MM.1S (cell line): ENCODE data around the gene SLFN14.
"Not testable (repeated sequence)": the region's sequence is repeated elsewhere in the genome, so short reads cannot be mapped to it uniquely, and the experiment has no call there.

Experiments used
- DNase-seq: peaks from one replicate; pipeline ENCODE4 v3.0.0-alpha.2; 2015
- H2AFZ ChIP-seq: fragments of 300-600 bp; sonication (generic); 2 replicates; pipeline ENCODE4 v1.6.0; 2016; ENCODE audit warnings: antibody characterized with exemption, low read length
- H3F3A ChIP-seq: fragments of 300-600 bp; sonication (generic); 2 replicates; pipeline ENCODE4 v1.6.1; 2016; ENCODE audit warnings: mild to moderate bottlenecking, antibody characterized with exemption, low read length, moderate library complexity, mixed read lengths; ENCODE audit not compliant: insufficient read depth
- H3K27ac ChIP-seq: fragments of 300-600 bp; sonication (generic); 2 replicates; pipeline ENCODE4 v1.5.1; 2016; ENCODE audit warnings: mild to moderate bottlenecking, low read length
- H3K27me3 ChIP-seq: fragments of 300-600 bp; sonication (generic); replicated peaks from 2 replicates; pipeline ENCODE4 v1.6.0; 2016; ENCODE audit warnings: low read length; ENCODE audit not compliant: insufficient read depth
- H3K36me3 ChIP-seq: fragments of 300-600 bp; sonication (generic); replicated peaks from 2 replicates; pipeline ENCODE4 v1.6.1; 2016; ENCODE audit warnings: mild to moderate bottlenecking, low read length, mixed read lengths; ENCODE audit not compliant: insufficient read depth
- H3K4me1 ChIP-seq: fragments of 300-600 bp; sonication (generic); 2 replicates; pipeline ENCODE4 v1.6.1; 2016; ENCODE audit warnings: low read length, mixed read lengths
- H3K4me2 ChIP-seq: fragments of 300-600 bp; sonication (generic); 2 replicates; pipeline ENCODE4 v1.6.0; 2016; ENCODE audit warnings: low read depth, low read length
- H3K4me3 ChIP-seq: fragments of 300-600 bp; sonication (generic); 2 replicates; pipeline ENCODE4 v1.5.1; 2016; ENCODE audit warnings: low read length, mixed read lengths
- H3K79me2 ChIP-seq: fragments of 300-600 bp; sonication (generic); 2 replicates; pipeline ENCODE4 v1.6.1; 2016; ENCODE audit warnings: mixed run types, low read length, mixed read lengths
- H3K9ac ChIP-seq: fragments of 300-600 bp; sonication (generic); 2 replicates; pipeline ENCODE4 v1.6.1; 2016; ENCODE audit warnings: low read length, mixed read lengths
- H3K9me2 ChIP-seq: fragments of 300-600 bp; sonication (generic); replicated peaks from 2 replicates; pipeline ENCODE4 v1.6.1; 2016; ENCODE audit warnings: mild to moderate bottlenecking, low read length, mixed read lengths; ENCODE audit not compliant: insufficient read depth
- H3K9me3 ChIP-seq: fragments of 300-600 bp; sonication (generic); replicated peaks from 2 replicates; pipeline ENCODE4 v1.6.1; 2016; ENCODE audit warnings: mild to moderate bottlenecking, low read length, mixed read lengths; ENCODE audit not compliant: insufficient read depth
- H4K20me1 ChIP-seq: fragments of 300-600 bp; sonication (generic); 2 replicates; pipeline ENCODE4 v1.6.1; 2016; ENCODE audit warnings: mild to moderate bottlenecking, low read length, moderate library complexity, mixed read lengths; ENCODE audit not compliant: insufficient read depth
- CTCF ChIP-seq: fragments of 300-600 bp; sonication (generic); IDR thresholded peaks from 2 replicates; pipeline ENCODE4 v1.5.1; 2016; ENCODE audit warnings: antibody characterized with exemption, low read length, mixed read lengths
- EZH2 ChIP-seq: fragments of 300-600 bp; sonication (generic); optimal IDR thresholded peaks from 2 replicates; pipeline ENCODE3; 2017; ENCODE audit warnings: low read depth, mild to moderate bottlenecking, antibody characterized with exemption, low read length, mixed read lengths
- EZH2phosphoT487 ChIP-seq: fragments of 300-600 bp; sonication (generic); IDR thresholded peaks from 2 replicates; pipeline ENCODE4 v1.6.1; 2018; ENCODE audit warnings: antibody characterized with exemption, low read length

SLFN14 gene

GRCh38 chr17:35521150-35521549 lies 39.5 kb downstream of the SLFN14 start:
- H3K4me1 ChIP-seq, result no peaks in the 10 kb centered on the region
- no peaks in the 10 kb centered on the region for H3K9me3 ChIP-seq
- no peak overlapping the region for H3K4me2 ChIP-seq
- H3K4me3 ChIP-seq, result no peak overlapping the region
- H3K27ac ChIP-seq, result no peak overlapping the region
- H3K9me2 ChIP-seq, result no peaks in the 10 kb centered on the region
- no peaks in the 10 kb centered on the region for H3K79me2 ChIP-seq
- H2AFZ ChIP-seq, result no peak overlapping the region
- no peak for TF ChIP-seq EZH2
- no peak for TF ChIP-seq EZH2phosphoT487
- TF ChIP-seq CTCF, result no peak
- no peak overlapping the region for H3K9ac ChIP-seq
- H3K36me3 ChIP-seq, result no peaks in the 10 kb centered on the region
- no peaks in the 10 kb centered on the region for H3F3A ChIP-seq
- no peaks in the 10 kb centered on the region for H4K20me1 ChIP-seq
- DNase-seq, result no peak
- H3K27me3 ChIP-seq, result no peaks in the 10 kb centered on the region

- H2AFZ ChIP-seq, result no peak overlapping the region
- no peak overlapping the region for H3K9ac ChIP-seq
- H3F3A ChIP-seq, result no peaks in the 10 kb centered on the region
- H3K4me1 ChIP-seq, result no peaks in the 10 kb centered on the region
- H3K9me2 ChIP-seq, result no peaks in the 10 kb centered on the region
- H4K20me1 ChIP-seq, result no peaks in the 10 kb centered on the region
- no peaks in the 10 kb centered on the region for H3K27me3 ChIP-seq
- no peak overlapping the region for H3K4me3 ChIP-seq
- H3K27ac ChIP-seq, result no peak overlapping the region
- TF ChIP-seq CTCF, result no peak
- TF ChIP-seq EZH2phosphoT487, result no peak
- no peak for TF ChIP-seq EZH2
- no peak overlapping the region for H3K4me2 ChIP-seq
- no peak for DNase-seq
- H3K9me3 ChIP-seq, result no peaks in the 10 kb centered on the region
- no peaks in the 10 kb centered on the region for H3K36me3 ChIP-seq
- H3K79me2 ChIP-seq, result no peaks in the 10 kb centered on the region
Measured at GRCh38 chr17:35519906-35520442, 40.6 kb downstream of the SLFN14 start.

GRCh38 chr17:35519439-35519838 lies 41.2 kb downstream of the SLFN14 start:
- H3K27ac ChIP-seq, result no peak overlapping the region
- H3K9me2 ChIP-seq, result no peaks in the 10 kb centered on the region
- no peak overlapping the region for H3K4me2 ChIP-seq
- H3K4me1 ChIP-seq, result no peaks in the 10 kb centered on the region
- H3K4me3 ChIP-seq, result no peak overlapping the region
- no peak overlapping the region for H2AFZ ChIP-seq
- H3K27me3 ChIP-seq, result no peaks in the 10 kb centered on the region
- H3K9ac ChIP-seq, result no peak overlapping the region
- no peak for TF ChIP-seq EZH2
- no peak for TF ChIP-seq CTCF
- no peak for TF ChIP-seq EZH2phosphoT487
- H3K9me3 ChIP-seq, result no peaks in the 10 kb centered on the region
- H4K20me1 ChIP-seq, result no peaks in the 10 kb centered on the region
- DNase-seq, result no peak
- H3K79me2 ChIP-seq, result no peaks in the 10 kb centered on the region
- H3F3A ChIP-seq, result no peaks in the 10 kb centered on the region
- no peaks in the 10 kb centered on the region for H3K36me3 ChIP-seq

GRCh38 chr17:35518431-35518830 lies 42.2 kb downstream of the SLFN14 start:
- not testable (repeated sequence) for H3K4me3 ChIP-seq, H3F3A ChIP-seq, H3K27ac ChIP-seq, H3K9me2 ChIP-seq, H3K9ac ChIP-seq, H3K4me1 ChIP-seq, H3K79me2 ChIP-seq, DNase-seq, H4K20me1 ChIP-seq, H3K36me3 ChIP-seq, H2AFZ ChIP-seq, H3K9me3 ChIP-seq, H3K27me3 ChIP-seq, H3K4me2 ChIP-seq
